GM21528 (cell line): Measurements from ENCODE around the gene LRWD1.
"Not testable (repeated sequence)": the region's sequence is repeated elsewhere in the genome, so short reads cannot be mapped to it uniquely, and the experiment has no call there.

Experiments used
- ATAC-seq: cut with Tn5 transposase; IDR thresholded peaks from one replicate; pipeline ENCODE4 v1.9.1; 2021; ENCODE audit warnings: mild to moderate bottlenecking, moderate library complexity; ENCODE audit not compliant: unreplicated experiment, low FRiP score

LRWD1 gene

DNA sequence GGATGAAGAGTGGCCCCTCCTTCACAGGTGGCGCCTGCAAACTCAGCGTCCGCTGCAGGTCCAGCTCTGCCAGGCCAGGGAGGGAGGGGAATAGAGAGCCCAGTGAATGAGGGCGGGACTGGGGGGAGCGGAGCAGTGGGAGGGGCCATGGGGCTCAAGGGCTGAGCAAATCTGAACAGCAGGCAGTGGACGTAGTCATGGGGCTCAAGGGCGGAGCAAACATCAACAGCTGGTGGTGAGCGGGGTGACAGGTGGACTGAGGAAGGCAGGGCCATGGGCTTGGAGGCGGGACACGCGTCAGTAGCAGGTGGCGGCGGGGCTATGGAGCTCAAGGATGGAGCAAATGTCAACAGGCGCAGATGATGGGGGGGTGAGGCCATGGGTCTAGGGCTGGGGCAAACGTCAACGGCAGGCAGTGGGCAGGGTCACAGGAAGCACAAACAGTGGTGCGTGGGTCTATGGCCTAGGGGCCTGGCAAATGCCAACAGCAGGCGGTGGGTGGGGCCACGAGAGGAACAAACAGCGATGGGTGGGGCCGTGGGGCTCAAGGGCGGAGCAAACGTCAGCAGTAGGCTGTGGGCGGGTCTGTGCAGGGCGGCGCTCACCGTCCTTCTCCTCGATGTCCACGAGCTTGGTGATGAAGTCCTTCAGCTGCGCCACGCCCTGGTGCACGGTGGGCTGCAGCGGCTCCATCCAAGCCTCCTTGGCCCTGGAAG is 28.6 kb downstream of the LRWD1 start:
- ATAC-seq = not testable (repeated sequence)

GRCh38 chr7:102494026-102494425 is 29.2 kb downstream of the LRWD1 start:
- peak; percentile 0 for ATAC-seq

DNA sequence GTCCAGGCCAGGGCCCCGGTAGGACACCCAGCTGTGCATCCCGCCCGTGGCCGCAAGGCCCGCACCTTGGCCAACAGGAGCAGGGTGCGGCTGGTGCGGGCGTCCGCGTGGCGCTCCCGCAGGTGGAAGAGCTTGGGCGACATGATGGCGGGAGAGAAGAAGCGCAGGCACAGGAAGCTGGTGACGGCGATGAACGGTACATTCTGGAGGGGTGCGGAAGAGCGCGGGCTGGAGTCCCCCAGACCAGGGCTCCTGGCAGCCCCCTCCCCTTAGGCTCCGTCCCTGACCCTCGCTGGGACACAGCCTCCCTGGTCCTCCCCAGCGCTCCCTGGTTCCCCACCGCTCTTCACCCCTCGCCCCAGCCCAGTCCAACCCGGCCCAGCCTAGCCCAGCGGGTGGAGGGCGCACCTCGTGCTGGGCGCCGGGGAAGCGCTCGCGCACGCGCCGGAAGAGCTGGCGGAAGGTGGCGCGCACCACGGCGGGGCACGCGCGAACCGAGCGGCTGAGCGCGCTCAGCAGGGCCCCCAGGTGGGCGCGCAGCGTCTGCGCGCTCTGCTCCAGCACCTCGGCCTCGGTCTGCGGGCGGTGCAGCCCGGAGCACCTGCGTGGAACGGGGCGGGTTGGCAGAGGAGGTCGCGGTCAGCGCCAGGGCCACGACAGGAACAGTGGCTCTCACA is 29.8 kb downstream of the LRWD1 start:
- ATAC-seq = peak; percentile 51

DNA sequence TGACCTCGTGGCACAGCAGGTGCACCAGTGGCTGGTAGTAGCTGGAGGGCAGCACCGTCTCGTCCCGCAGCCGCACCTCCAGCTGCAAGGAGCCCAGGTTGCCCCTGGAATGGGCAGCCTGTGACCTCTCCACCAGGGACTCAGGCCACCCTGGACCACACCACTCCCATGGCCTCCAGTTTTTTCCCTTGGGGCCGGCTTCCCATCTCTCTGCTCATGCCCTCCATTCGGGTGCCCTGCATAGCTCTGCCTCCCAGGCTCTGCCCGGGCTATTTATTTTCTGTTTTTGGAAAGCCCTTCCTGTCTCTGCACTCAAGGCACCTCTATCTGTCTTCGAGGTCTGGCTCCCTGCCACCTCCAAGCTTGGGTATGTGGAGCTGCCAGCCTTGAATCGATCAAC is 32.1 kb downstream of the LRWD1 start:
- not testable (repeated sequence) for ATAC-seq

- ATAC-seq = not testable (repeated sequence)
Measured at GRCh38 chr7:102497308-102497707, 32.5 kb downstream of the LRWD1 start.

DNA sequence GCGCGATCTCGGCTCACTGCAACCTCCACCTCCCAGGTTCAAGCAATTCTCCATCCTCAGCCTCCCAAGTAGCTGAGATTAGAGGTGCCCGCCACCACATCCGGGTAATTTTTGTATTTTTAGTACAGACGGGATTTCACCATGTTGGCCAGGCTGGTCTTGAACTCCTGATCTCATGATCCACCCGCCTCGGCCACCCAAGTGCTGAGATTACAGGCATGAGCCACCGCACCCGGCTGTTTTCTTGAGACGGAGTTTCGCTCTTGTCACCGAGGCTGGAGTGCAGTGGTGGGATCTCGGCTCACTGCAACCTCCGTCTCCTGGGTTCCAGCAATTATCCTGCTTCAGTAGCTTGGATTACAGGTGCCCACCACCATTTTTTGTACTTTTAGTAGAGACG is 33.5 kb downstream of the LRWD1 start:
- not testable (repeated sequence) for ATAC-seq

GRCh38 chr7:102503141-102503540 is 38.4 kb downstream of the LRWD1 start:
- ATAC-seq = not testable (repeated sequence)

GRCh38 chr7:102505298-102506185 is 40.8 kb downstream of the LRWD1 start:
- ATAC-seq = not testable (repeated sequence)

- ATAC-seq = not testable (repeated sequence)
Measured at GRCh38 chr7:102507410-102508088, 42.8 kb downstream of the LRWD1 start.

DNA sequence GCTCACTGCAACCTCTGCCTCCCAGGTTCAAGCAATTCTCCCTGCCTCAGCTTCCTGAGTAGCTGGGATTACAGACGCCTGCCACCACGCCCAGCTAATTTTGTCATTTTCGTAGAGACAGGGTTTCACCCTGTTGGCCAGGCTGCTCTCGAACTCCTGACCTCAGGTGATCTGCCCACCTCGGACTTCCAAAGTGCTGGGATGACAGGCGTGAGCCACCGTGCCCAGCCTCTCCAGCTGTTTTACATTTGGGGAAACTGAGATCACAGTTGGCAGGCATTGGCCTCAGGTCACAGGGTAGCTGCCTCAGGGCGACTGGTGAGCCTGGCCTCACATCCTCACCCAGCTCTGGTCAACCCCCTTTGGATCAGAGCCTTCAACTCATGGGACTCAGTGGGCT is 45.8 kb downstream of the LRWD1 start:
- ATAC-seq = not testable (repeated sequence)

- peak; percentile 31 for ATAC-seq
Measured at GRCh38 chr7:102511860-102512522, 47.2 kb downstream of the LRWD1 start.

DNA sequence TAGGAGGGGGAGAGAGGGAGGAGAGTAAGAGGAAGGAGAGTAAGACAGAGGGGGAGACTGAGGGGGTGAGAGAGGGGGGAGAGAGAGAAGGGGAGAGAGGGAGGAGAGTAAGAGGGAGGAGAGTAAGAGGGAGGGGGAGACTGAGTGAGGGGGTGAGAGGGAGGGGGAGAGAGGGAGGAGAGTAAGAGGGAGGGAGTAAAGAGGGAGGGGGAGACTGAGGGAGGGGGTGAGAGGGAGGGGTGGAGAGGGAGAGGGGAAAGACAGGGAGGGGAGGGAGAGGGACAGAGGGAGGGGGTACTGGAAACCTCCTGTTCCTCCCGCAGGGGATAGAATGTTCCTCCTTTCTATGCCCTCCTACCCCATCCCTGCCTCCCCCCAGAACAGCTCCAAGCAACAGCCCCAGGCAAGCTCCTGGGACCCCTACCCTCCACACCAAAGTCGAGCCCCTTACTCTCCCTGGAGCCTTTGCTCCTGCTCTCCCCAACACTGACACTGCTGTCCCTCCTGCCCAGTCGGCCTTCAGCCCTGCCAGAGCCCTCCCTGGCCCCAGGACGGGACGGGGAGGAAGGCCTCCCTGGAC is 47.9 kb downstream of the LRWD1 start:
- ATAC-seq = not testable (repeated sequence)

DNA sequence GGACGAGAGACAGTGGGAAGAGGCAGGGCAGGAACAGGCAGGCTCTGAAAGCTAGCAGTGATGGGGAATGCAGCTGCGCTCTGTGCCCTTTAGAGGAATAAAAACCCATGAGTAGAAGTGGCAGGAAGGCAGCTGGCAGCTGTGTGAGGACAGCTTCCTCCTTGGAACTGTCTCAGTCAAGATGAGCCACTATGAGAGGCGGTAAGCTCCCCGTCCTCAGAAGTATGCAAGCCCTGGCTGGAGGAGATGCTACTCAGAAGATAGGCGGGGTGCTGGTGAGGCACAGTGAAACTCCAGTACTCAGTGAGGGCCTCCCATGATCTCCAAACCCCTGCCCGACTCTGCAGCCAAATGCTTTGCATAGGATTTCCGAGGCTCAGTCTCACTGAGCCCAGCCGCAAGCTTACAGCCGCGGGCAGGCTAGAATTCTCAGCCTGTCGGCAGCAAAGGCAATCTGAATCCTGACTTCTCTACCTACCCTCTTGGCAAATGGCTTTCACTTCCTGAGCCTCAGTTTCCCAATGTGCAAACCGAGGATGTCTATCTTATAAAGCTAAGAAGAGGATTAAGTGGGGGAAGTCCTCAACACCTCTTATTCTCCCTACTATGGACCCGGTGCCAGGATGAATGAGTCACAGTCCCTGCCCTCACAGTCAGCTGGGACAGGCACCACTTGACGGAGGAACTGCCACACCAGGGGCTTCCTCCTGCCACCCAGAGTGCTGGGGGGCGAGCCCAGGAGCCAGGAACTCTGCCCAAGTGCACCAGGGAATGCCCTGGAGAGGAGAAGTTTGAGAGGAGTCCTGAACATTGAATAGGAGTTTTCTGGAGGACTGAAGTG is 50.3 kb downstream of the LRWD1 start:
- peak; percentile 72 for ATAC-seq

- ATAC-seq = not testable (repeated sequence)
Measured at GRCh38 chr7:102515889-102516288, 51.1 kb downstream of the LRWD1 start.

DNA sequence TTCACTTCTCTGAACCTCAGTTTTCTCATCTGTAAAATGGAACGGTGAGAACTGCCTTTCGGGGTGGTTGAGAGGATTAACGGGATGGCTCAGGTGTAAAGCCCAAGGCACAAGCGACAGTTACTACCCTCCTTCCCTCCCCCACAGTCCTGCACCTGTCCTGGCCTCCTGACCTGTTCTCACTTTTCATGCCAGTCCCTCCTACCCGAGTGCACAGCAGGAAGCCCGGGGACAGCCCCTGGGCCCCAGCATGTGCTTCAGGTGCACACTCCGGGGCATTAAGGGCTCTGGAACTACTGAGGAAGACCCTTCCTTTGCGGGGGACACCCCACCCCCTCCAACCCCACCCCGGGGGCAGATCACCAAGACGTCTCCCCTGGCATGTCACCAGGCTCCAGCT is 52.2 kb downstream of the LRWD1 start:
- not testable (repeated sequence) for ATAC-seq

DNA sequence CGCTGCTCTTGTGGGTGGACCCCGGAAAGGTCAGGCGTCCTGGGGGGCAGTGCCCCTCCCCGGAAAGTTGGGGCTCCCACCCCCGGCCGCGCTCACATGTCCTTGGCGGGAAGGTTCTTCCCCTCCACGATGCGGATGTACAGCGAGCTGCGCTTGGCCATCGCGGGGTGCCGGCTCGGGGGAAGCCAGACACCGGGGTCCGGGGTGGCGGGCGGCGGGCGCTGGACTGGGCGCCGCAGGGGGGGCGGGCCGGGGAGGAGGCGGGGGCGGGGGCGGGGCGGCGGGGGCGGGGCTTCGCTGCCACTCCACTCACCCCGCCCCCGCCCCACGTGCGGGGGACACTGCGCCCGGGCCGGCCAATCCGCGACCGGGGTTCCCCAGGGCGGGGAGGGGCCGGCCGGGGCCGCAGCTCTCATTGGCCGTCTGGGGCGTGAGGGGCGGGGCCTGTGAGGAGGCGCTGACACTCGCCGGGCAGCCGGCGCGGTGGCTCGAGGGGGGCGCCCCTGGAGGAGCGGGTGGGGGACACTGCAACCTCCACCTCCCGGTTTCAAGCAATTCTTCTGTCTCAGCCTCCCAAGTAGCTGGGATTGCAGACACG is 52.9 kb downstream of the LRWD1 start, which contains the start of gene RASA4B:
RASA4B (minus strand) TSS at position 228 of the 598 bp plus-strand sequence; CDS start at position 161, 67 bp downstream.
- peak; percentile 52 for ATAC-seq

- not testable (repeated sequence) for ATAC-seq
Measured at GRCh38 chr7:102520797-102521196, 56.0 kb downstream of the LRWD1 start.
